Testis (tissue), 3 donors: ENCODE results near the gene MDP1. TPM values are rescaled to one million over a fixed set of nuclear protein-coding genes. Genes with fewer than 3 reads are reported as not detected.

ENCODE experiments used
- DNase-seq: peaks from one replicate; pipeline ENCODE4 v3.0.0-alpha.2; 2019
- H3K27ac ChIP-seq, 2 donors: fragments of 200-600 bp; sonication (generic); one replicate each; pipeline ENCODE4 v1.5.1; 2019
- H3K27me3 ChIP-seq: fragments of 200-600 bp; sonication (generic); one replicate; pipeline ENCODE4 v1.5.1; 2019
- H3K36me3 ChIP-seq: fragments of 200-600 bp; sonication (generic); one replicate; pipeline ENCODE4 v1.5.1; 2017; ENCODE audit warnings: low read depth; ENCODE audit errors: missing control alignments
- H3K4me1 ChIP-seq: fragments of 200-600 bp; sonication (generic); one replicate; pipeline ENCODE4 v1.5.1; 2019
- H3K4me3 ChIP-seq, 2 donors: fragments of 200-600 bp; sonication (generic); one replicate each; pipeline ENCODE4 v1.5.1; 2017 to 2019
- H3K9me3 ChIP-seq: fragments of 200-600 bp; sonication (generic); one replicate; pipeline ENCODE4 v1.5.1; 2017
- POLR2A ChIP-seq: fragments of 450-650 bp; IDR thresholded peaks from one replicate; pipeline ENCODE4 v1.6.1; 2017; ENCODE audit warnings: antibody characterized with exemption, mild to moderate bottlenecking, moderate library complexity
- WGBS, 2 donors: methylation state at CpG; one replicate each; pipeline ENCODE4 v1.1.5; 2018; 5-methylcytosine and 5-hydroxymethylcytosine counted together
- intact Hi-C: fragments of 100-400 bp; cut with DNase I; formaldehyde crosslinking; loops from one replicate; pipeline ENCODE4 v1.15.1; 2023; ENCODE audit warnings: low total_unique reads
- polyA plus RNA-seq: library from polyadenylated mRNA; stranded (reverse); fragments of 350-450 nt; fragmentation: Illumina TruSeq; extraction: RNeasy Lipid Tissue Mini Kit (QIAGEN cat#74804); gene quantifications from one replicate; pipeline ENCODE4 v1.2.3, GENCODE V29; 2014; ENCODE audit warnings: low read depth, low replicate concordance; ENCODE audit not compliant: insufficient read depth
- total RNA-seq, 2 donors: library from RNA; depleted of rRNA; stranded (reverse); fragments of >200 nt; gene quantifications; one replicate each; pipeline ENCODE4 v1.2.3, GENCODE V29; 2016
- TF ChIP-seq, protein P1 (sequence below), 3 experiments: fragments of 450-650 bp in 2 of 3; fragments of 200-600 bp in 1 of 3; sonication (generic) in 1 of 3; IDR thresholded peaks; one replicate each; pipeline ENCODE4 v1.5.1; 2016 to 2019; ENCODE audit warnings: antibody characterized with exemption in 3 of 3, mild to moderate bottlenecking in 2 of 3, moderate library complexity in 1 of 3

MDP1 gene
- total and polyA plus RNA-seq, 3 donors from 2014 or later: 17.3 to 20.1 (median 19.5) TPM

DNA sequence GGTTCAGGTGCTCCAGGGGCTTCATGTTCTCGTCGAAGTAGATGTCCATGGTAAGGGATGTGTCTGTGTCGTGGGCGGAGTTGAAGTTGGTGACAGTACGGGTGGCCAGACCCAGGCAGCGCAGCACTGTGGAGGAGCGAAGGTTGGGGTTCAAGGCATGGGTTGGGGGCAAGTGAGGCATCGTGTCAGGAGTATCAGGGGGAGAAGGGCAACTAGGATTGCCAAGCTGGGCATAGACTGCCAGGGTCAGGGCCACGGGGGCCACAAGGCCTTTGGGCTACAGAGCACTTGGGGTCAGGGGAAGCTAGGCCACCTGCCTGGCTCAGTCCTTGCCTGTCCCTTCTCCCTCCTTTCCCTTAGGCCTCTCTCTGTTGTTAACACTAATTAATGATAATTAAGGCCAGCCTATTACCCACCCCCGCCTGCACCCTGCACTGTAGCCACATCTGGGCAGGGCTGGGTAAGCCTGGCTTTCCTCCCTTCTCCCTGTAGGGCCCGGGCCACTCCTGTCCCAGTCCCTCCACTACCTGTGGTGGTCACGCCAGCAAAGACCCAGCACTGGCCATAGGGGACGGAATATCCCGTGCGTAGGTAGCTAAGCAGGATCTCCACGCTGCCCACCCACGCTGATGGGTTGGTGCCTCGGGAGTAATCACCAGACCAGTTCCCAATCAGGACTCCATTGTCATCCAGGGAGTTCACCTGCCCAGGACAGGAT, 42.8 kb upstream of the MDP1 start:
- 83 to 94% methylated on average over 5 to 18 of the region's 18 CpGs for WGBS, 2 donors
- no peak for TF ChIP-seq POLR2A
- TF ChIP-seq, protein P1, sequence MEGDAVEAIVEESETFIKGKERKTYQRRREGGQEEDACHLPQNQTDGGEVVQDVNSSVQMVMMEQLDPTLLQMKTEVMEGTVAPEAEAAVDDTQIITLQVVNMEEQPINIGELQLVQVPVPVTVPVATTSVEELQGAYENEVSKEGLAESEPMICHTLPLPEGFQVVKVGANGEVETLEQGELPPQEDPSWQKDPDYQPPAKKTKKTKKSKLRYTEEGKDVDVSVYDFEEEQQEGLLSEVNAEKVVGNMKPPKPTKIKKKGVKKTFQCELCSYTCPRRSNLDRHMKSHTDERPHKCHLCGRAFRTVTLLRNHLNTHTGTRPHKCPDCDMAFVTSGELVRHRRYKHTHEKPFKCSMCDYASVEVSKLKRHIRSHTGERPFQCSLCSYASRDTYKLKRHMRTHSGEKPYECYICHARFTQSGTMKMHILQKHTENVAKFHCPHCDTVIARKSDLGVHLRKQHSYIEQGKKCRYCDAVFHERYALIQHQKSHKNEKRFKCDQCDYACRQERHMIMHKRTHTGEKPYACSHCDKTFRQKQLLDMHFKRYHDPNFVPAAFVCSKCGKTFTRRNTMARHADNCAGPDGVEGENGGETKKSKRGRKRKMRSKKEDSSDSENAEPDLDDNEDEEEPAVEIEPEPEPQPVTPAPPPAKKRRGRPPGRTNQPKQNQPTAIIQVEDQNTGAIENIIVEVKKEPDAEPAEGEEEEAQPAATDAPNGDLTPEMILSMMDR (IDR thresholded peaks at IDR 0.05): no peak
- no peak for DNase-seq
- Histone ChIP-seq H3K36me3 (no peaks in the 10 kb centered on the region), H3K4me3 (no peak overlapping the region), H3K4me1 (no peaks in the 10 kb centered on the region), H3K27ac (no peak overlapping the region), H3K27me3 (no peaks in the 10 kb centered on the region), H3K9me3 (no peaks in the 10 kb centered on the region)
- intact Hi-C loops: no loop called here

DNA sequence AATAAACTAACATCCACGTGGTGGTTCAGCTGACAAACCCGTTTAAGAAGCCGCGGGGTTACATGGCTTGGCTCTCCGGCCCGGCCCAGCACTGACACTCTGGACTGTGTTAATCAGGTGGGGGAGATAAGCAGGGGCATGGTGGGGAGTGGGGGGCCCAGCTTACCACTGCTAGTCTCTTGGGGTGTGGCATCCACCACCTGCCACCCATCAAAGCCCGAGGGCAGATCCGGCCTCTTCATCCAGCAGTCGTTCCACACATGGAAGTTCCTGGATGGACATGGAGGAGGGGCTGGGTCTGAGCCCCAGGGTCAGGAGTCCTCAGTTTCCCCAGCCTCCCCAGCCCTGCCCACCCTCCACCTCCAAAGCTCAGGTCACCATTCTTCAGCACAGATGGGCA, 42.3 kb upstream of the MDP1 start:
- intact Hi-C loops: no loop called here
- H3K4me1 ChIP-seq: no peaks in the 10 kb centered on the region
- H3K4me3 ChIP-seq: no peak overlapping the region
- DNase-seq: no peak
- H3K36me3 ChIP-seq: no peaks in the 10 kb centered on the region
- H3K27ac ChIP-seq: no peak overlapping the region
- TF ChIP-seq POLR2A: no peak
- TF ChIP-seq, protein P1 (IDR thresholded peaks at IDR 0.05): no peak
- no peaks in the 10 kb centered on the region for H3K9me3 ChIP-seq
- H3K27me3 ChIP-seq: no peaks in the 10 kb centered on the region
- WGBS, 2 donors: 87 to 92% methylated on average over 6 to 9 of the region's 9 CpGs

DNA sequence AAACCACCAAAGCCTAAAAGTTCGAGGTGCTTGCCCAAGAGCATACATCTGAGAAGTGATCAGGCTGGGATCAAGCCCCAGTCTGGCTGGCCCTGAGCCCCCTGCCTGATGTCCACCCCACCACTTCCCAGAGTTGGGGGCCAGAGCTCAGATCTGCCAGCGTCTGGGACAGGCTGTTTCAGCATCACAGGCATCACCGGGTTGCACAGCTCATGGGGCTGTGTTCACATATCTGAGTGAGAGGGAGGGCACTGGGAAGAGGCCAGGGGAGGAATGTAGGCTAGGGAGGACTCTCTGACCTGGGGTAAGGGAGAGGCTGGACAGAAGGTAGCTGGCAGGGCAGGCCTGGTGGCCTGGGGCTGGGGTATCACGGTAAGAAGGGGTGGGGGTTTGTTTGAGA, 41.1 kb upstream of the MDP1 start:
- H3K36me3 ChIP-seq: no peaks in the 10 kb centered on the region
- DNase-seq: no peak

DNA sequence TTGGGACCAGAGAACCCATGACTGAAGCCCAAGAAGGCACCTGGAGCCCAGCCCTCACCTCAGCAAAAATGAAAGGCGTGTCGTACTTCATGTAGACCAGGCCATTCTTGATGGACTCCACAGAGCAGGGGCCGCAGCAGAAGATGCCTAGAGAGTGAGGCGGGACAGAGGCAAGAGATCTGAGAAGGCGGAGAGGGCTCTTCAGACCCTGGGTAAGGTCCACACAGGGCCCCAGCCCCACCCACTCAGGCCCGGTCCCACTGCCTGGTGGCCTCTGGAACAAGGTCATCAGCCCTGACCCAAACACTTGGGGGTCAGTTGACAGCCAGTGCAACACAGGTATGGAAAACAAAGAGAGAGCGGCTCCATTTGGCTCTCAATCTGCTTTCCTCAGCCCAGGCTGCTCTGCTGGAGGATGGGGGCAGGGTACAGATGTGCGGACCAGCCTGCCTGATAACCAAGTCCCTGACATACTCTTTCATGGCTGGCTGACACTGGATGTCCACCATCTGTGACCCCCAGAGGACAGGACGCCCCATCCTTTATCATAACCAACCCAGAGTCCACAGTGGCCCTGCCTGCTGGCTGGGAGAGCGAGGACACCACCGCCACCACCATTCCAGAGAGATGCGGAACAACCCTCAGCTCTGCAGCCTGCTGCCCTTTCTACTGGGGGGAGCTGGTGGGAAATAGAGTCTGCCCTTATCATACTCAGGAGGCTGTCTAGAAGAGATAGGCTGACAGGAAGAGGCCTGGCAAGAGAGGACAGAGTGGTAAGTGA, 40.3 kb upstream of the MDP1 start:
- 93 to 98% methylated on average over 9 to 12 of the region's 12 CpGs for WGBS, 2 donors
- Histone ChIP-seq H3K4me3 (no peak overlapping the region), H3K4me1 (no peaks in the 10 kb centered on the region), H3K36me3 (no peaks in the 10 kb centered on the region), H3K9me3 (no peaks in the 10 kb centered on the region), H3K27me3 (no peaks in the 10 kb centered on the region), H3K27ac (no peak overlapping the region)
- intact Hi-C loops: no loop called here
- DNase-seq: no peak
- TF ChIP-seq, protein P1 (IDR thresholded peaks at IDR 0.05): no peak
- TF ChIP-seq POLR2A: no peak

More for the DNA sequence above, 41.1 kb upstream of the MDP1 start:
- TF ChIP-seq, protein P1 (IDR thresholded peaks at IDR 0.05): no peak
- TF ChIP-seq POLR2A: no peak
- Histone ChIP-seq H3K27me3 (no peaks in the 10 kb centered on the region), H3K4me1 (no peaks in the 10 kb centered on the region), H3K9me3 (no peaks in the 10 kb centered on the region), H3K27ac (no peak overlapping the region), H3K4me3 (no peak overlapping the region)
- WGBS, 2 donors: 76 to 83% methylated on average over 4 of the region's 4 CpGs
- intact Hi-C loops: no loop called here
